OCI-LY3 (cell line): ENCODE results near the gene BICDL2.

Source experiments
- H2AFZ ChIP-seq: fragments of 200-600, 300-600 bp; shearing (Covaris generic); 2 replicates; pipeline ENCODE4 v1.6.0; 2014; ENCODE audit warnings: antibody characterized with exemption, low read depth, low read length
- H3K27ac ChIP-seq: fragments of 200-600, 300-600 bp; sonication (generic); 2 replicates; pipeline ENCODE4 v1.5.1; 2014; ENCODE audit warnings: mild to moderate bottlenecking, low read length, moderate library complexity, mixed read lengths
- H3K27me3 ChIP-seq: fragments of 200-600, 300-600 bp; sonication (generic); 2 replicates; pipeline ENCODE4 v1.6.1; 2014; ENCODE audit warnings: low read depth, low read length, mixed read lengths
- H3K36me3 ChIP-seq: fragments of 200-600, 300-600 bp; sonication (generic); replicated peaks from 2 replicates; pipeline ENCODE3; 2014; ENCODE audit warnings: low read depth, low read length, mixed read lengths
- H3K4me1 ChIP-seq: fragments of 300-600, 200-600 bp; sonication (generic); 2 replicates; pipeline ENCODE4 v1.6.1; 2014; ENCODE audit warnings: low read length, mixed read lengths
- H3K4me2 ChIP-seq: fragments of 200-600, 300-600 bp; sonication (generic); 2 replicates; pipeline ENCODE4 v1.6.1; 2014; ENCODE audit warnings: low read length, mixed read lengths
- H3K4me3 ChIP-seq: fragments of 300-600, 200-600 bp; sonication (generic); 2 replicates; pipeline ENCODE4 v1.5.1; 2014; ENCODE audit warnings: antibody characterized with exemption, mild to moderate bottlenecking, low read length, moderate library complexity
- H3K79me2 ChIP-seq: fragments of 300-600, 200-600 bp; shearing (Covaris generic); 2 replicates; pipeline ENCODE4 v1.6.1; 2014; ENCODE audit warnings: mild to moderate bottlenecking, low read length, mixed read lengths
- H3K9ac ChIP-seq: fragments of 300-600, 200-600 bp; shearing (Covaris generic); 2 replicates; pipeline ENCODE4 v1.6.0; 2014; ENCODE audit warnings: mild to moderate bottlenecking, low read length, moderate library complexity
- H3K9me3 ChIP-seq: fragments of 200-600, 300-600 bp; shearing (Covaris generic); 2 replicates; pipeline ENCODE4 v1.6.1; 2014; ENCODE audit warnings: low read length, mixed read lengths; ENCODE audit not compliant: insufficient read depth
- H4K20me1 ChIP-seq: fragments of 200-600, 300-600 bp; sonication (generic); 2 replicates; pipeline ENCODE4 v1.6.1; 2016; ENCODE audit warnings: low read length, mixed read lengths; ENCODE audit not compliant: insufficient read depth
- CTCF ChIP-seq: fragments of 200-600, 300-600 bp; sonication (generic); IDR thresholded peaks from 2 replicates; pipeline ENCODE4 v1.5.1; 2014; ENCODE audit warnings: antibody characterized with exemption, low read length, low read depth
- EZH2phosphoT487 ChIP-seq: fragments of 200-600 bp; shearing (Covaris generic); IDR thresholded peaks from 2 replicates; pipeline ENCODE4 v1.6.1; 2018; ENCODE audit warnings: antibody characterized with exemption, mixed run types, low read depth

Gene BICDL2

GRCh38 chr16:3030222-3031212, 6.2 kb downstream of the BICDL2 start:
- Histone ChIP-seq H2AFZ (no peak overlapping the region), H3K4me2 (no peak overlapping the region), H3K79me2 (no peaks in the 10 kb centered on the region), H3K27me3 (peaks cover 9% of the 10 kb centered on the region), H4K20me1 (no peaks in the 10 kb centered on the region), H3K9me3 (no peaks in the 10 kb centered on the region), H3K4me1 (peaks cover 21% of the 10 kb centered on the region), H3K9ac (no peak overlapping the region), H3K36me3 (peaks cover 9% of the 10 kb centered on the region), H3K4me3 (no peak overlapping the region), H3K27ac (no peak overlapping the region)
- no peak for TF ChIP-seq EZH2phosphoT487
- TF ChIP-seq CTCF: no peak

GRCh38 chr16:3029491-3030221, 7.1 kb downstream of the BICDL2 start:
- no peak for TF ChIP-seq EZH2phosphoT487
- no peak for TF ChIP-seq CTCF
- H3K4me2 ChIP-seq: no peak overlapping the region
- no peak overlapping the region for H3K9ac ChIP-seq
- H3K27me3 ChIP-seq: peaks cover 6% of the 10 kb centered on the region
- H3K4me3 ChIP-seq: no peak overlapping the region
- H3K9me3 ChIP-seq: no peaks in the 10 kb centered on the region
- H3K79me2 ChIP-seq: no peaks in the 10 kb centered on the region
- H3K27ac ChIP-seq: no peak overlapping the region
- no peaks in the 10 kb centered on the region for H4K20me1 ChIP-seq
- peaks cover 9% of the 10 kb centered on the region for H3K36me3 ChIP-seq
- no peak overlapping the region for H2AFZ ChIP-seq
- H3K4me1 ChIP-seq: peaks cover 21% of the 10 kb centered on the region

GRCh38 chr16:3028716-3029319, 7.9 kb downstream of the BICDL2 start:
- H3K36me3 ChIP-seq: peaks cover 9% of the 10 kb centered on the region
- H3K27ac ChIP-seq: no peak overlapping the region
- peaks cover 21% of the 10 kb centered on the region for H3K4me1 ChIP-seq
- H3K4me3 ChIP-seq: no peak overlapping the region
- H2AFZ ChIP-seq: no peak overlapping the region
- TF ChIP-seq CTCF (no peak), EZH2phosphoT487 (no peak)
- no peaks in the 10 kb centered on the region for H3K9me3 ChIP-seq
- H3K27me3 ChIP-seq: peaks cover 3% of the 10 kb centered on the region; the same call in 1 of the 2 replicates
- no peak overlapping the region for H3K9ac ChIP-seq
- no peak overlapping the region for H3K4me2 ChIP-seq
- no peaks in the 10 kb centered on the region for H3K79me2 ChIP-seq
- H4K20me1 ChIP-seq: no peaks in the 10 kb centered on the region
